Epithelial cell of esophagus (primary cell): Measurements from ENCODE around the gene OTOS.
A peak's percentile ranks its signal among the peaks of the same experiment; 100 is the strongest.

ENCODE experiments used
- DNase-seq: peaks from one replicate; pipeline ENCODE4 v3.0.0; 2010; ENCODE audit warnings: low read depth
- H3K4me3 ChIP-seq: 2 replicates; pipeline ENCODE4 v1.5.1; 2011; ENCODE audit warnings: mild to moderate bottlenecking, low read length, control low read depth
- TF ChIP-seq, protein P1 (sequence below): IDR thresholded peaks from 2 replicates; pipeline ENCODE4 v1.5.1; 2011; ENCODE audit warnings: low read depth, mild to moderate bottlenecking, low read length, control low read depth, inconsistent platforms; ENCODE audit not compliant: insufficient read depth; ENCODE audit errors: missing control alignments

The OTOS gene

DNA sequence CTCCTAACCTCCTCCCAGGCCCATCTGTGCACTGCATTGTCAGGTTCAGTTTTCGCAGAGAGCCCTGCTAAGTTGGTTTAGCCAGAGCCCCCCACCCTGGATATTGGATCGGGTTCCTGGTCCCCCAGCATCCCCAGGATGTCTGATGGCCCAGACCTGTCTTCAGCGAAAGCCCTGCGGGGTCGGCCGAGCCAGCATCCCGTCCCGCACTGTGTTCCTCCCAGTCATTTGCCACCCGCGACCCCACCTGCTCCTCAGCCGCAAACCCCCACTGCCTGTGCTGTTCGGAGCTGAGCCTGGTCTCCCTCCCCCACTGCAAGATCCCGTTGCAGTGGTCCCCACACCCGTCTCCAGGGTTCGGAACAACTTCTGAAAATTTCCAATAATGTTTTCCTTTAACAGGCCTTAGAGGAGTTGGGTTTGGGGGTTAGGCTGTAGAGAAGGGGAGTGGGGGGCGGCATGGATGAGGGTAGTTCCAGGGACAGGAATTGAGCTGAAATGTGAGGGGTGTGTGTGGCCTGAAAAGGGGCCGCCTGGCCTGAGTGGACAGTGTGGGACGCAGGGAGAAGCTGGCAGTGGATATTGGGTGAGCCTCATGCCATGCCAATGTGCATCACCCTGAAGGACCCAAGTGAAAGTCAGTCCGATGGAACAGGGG lies 2.7 kb downstream of the OTOS start:
- H3K4me3 ChIP-seq: no peak overlapping the region
- TF ChIP-seq, protein P1, sequence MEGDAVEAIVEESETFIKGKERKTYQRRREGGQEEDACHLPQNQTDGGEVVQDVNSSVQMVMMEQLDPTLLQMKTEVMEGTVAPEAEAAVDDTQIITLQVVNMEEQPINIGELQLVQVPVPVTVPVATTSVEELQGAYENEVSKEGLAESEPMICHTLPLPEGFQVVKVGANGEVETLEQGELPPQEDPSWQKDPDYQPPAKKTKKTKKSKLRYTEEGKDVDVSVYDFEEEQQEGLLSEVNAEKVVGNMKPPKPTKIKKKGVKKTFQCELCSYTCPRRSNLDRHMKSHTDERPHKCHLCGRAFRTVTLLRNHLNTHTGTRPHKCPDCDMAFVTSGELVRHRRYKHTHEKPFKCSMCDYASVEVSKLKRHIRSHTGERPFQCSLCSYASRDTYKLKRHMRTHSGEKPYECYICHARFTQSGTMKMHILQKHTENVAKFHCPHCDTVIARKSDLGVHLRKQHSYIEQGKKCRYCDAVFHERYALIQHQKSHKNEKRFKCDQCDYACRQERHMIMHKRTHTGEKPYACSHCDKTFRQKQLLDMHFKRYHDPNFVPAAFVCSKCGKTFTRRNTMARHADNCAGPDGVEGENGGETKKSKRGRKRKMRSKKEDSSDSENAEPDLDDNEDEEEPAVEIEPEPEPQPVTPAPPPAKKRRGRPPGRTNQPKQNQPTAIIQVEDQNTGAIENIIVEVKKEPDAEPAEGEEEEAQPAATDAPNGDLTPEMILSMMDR: no peak
- DNase-seq: no peak

DNA sequence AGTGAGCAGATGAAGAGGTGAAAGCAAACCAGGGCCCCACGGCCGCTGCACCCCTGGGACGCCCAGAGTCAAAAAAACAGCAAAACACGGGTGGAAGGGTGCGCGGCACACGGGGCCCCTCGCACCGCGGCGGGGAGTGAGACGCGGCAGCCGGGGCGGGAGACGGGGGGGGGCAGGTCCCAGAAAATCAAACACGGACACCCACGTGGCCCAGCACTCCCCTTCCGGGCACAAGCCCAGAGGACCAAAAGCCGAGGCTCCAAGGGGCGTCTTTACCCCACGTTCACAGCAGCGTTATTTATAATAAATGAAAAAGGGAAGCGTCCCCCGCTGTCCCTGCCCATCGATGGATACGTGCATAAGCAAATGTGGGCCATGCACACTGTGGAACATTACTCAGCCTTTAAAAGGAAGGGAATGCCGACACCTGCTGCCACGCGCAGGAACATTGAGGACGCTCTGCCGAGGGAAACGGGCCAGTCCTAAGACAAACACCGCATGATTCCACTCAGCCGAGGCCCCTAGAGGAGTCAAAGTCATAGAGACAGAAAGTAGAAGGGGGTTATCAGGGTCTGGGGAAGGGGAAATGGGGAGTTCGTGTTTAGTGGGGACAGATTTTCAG lies 3.7 kb downstream of the OTOS start:
- TF ChIP-seq, protein P1: no peak
- H3K4me3 ChIP-seq: peak overlapping the region; percentile 92
- no peak for DNase-seq

DNA sequence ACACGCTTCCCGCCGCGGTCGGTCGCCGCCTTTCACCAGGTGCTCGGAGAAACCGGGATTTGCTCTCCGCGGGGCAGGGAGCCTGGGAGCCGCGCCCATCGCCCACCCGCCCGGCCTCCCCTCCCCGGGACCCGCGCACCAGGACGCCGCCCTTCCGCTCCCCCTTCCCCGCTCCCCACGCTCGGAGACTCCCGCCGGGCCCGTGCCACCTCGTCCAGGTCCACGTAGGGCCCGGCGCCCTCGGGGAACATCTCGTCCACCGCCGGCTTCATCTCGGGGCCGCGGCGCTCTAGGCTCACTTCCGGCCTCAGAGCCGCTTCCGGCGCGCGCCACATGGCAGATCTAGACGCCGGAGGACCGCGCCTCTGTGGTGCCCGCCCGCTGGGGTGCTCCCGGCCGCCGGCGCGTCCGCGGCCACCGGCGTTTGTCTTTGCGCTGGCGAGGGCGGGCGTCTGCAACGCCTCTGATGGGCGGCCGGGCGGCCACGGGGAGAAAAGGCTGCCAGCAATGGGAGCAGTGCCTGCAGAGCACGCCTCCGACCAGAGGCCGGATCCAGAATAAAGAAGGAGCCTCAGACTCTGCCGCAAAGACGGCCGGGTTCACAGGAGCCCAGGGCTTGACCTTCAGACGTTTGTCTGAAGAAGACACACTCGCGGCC lies 4.3 kb downstream of the OTOS start, which contains the start of gene COPS9:
Gene COPS9, minus strand, starts transcription at position 293 of the 658 bp plus-strand sequence. Its CDS starts 21 bp downstream, at position 272.
- DNase-seq: peak; percentile 92
- H3K4me3 ChIP-seq: peak within 1 kb of the TSS; percentile 92
- TF ChIP-seq, protein P1: no peak

DNA sequence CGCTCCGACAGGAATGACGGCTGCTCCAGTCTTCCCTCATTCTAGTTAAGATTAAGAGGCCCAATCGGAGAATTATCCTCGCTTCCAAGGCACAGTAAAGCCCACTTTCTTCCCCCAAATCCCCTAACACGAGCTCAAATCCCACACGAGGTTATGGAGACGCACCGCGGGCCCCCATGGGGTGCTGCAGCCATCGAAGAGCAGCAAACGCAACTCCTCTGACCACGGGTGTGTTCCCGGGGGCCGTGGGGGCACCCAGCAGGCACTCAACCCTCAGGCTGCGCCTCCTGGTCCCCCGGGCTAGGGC lies 4.8 kb downstream of the OTOS start:
- peak overlapping the region; percentile 92 for H3K4me3 ChIP-seq
- DNase-seq: no peak
- TF ChIP-seq, protein P1: no peak

DNA sequence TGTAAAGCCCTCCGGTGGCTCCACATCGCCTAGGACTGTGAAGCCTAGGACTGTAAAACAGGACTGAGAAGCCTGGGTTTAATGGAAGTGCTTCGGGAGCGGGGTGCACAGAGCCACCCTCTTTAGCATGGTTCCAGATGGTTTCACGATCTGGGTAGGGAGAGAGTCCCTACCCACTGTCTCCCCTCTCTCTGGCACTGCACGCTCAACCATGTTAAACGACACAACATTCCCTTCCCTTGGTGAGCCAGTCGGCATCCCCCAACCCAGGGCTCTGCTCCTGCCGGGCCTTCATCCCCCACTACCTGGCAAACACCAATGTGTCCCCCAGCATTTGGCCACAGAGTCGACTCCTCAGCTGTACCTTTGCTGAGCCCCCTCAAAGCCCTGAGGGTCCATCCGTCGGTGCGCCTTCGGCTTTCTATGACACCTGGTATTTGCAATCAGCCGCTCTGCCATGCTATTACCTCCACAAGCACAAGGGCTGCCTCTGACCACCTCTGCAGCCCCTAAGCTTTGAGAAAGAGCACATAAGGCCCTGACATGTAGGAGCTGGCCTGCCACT lies 5.4 kb downstream of the OTOS start:
- TF ChIP-seq, protein P1: no peak
- no peak for DNase-seq
- peak overlapping the region; percentile 92 for H3K4me3 ChIP-seq

DNA sequence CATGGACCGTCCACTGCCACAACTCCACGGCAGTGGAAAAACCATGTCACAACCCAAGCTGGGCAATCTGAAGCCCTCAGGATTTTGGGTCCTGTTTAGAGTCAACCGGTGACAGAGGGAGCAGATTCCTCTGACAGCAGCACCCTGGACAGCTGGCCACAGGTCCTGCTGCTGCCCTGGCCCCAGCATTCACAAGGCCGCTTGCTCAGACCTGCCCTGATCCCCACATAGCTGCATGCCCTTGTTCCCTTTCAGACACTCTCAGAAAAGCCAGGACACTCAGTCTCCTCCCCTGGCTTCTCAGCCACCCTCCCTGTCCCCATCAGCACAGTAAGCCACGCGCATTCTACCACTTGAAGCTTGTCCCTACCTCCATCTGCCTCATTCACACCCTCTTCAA lies 6.0 kb downstream of the OTOS start:
- H3K4me3 ChIP-seq: peak overlapping the region; percentile 92
- TF ChIP-seq, protein P1: no peak
- DNase-seq: no peak
